GM12891 (cell line): Measurements from ENCODE around the gene CSF1R.

Source experiments
- POLR2A ChIP-seq: IDR thresholded peaks from 2 replicates; pipeline ENCODE4 v1.6.1; 2011; ENCODE audit warnings: low read depth, low read length, control low read depth
- POLR2AphosphoS5 ChIP-seq: IDR thresholded peaks from 2 replicates; pipeline ENCODE4 v1.6.1; 2011; ENCODE audit warnings: low read depth, low read length, control low read depth
- SPI1 ChIP-seq: IDR thresholded peaks from 2 replicates; pipeline ENCODE4 v1.6.1; 2011; ENCODE audit warnings: low read depth, low read length, control low read depth
- TAF1 ChIP-seq: IDR thresholded peaks from 2 replicates; pipeline ENCODE4 v1.6.1; 2011; ENCODE audit warnings: low read depth, low read length, control low read depth

- TF ChIP-seq POLR2AphosphoS5 (no peak), SPI1 (no peak), POLR2A (no peak), TAF1 (no peak)
Observed at GRCh38 chr5:150057996-150058395, 28.4 kb downstream of the CSF1R start.
